Ascending aorta (tissue), 2 donors: ENCODE data around the gene CADM2. TPM values are rescaled to one million over a fixed set of nuclear protein-coding genes. Genes with fewer than 3 reads are reported as not detected.

Experiments used
- DNase-seq, 2 donors: peaks; one replicate each; pipeline ENCODE4 v3.0.0-alpha.2; 2019; ENCODE audit warnings: low spot score in 2 of 2
- H3K27ac ChIP-seq, 2 donors: fragments of 200-600 bp; sonication (generic); one replicate each; pipeline ENCODE4 v1.5.1; 2016 to 2017; ENCODE audit warnings: mild to moderate bottlenecking in 1 of 2
- H3K27me3 ChIP-seq: fragments of 200-600 bp; sonication (generic); one replicate; pipeline ENCODE4 v1.5.1; 2017
- H3K36me3 ChIP-seq, 2 donors: fragments of 200-600 bp; sonication (generic); one replicate each; pipeline ENCODE4 v1.5.1; 2016
- H3K4me1 ChIP-seq, 2 donors: fragments of 200-600 bp; sonication (generic); one replicate each; pipeline ENCODE4 v1.5.1; 2016 to 2017; ENCODE audit warnings: mild to moderate bottlenecking in 1 of 2
- H3K4me3 ChIP-seq, 2 donors: fragments of 200-600 bp; sonication (generic); one replicate each; pipeline ENCODE4 v1.5.1; 2016 to 2017; ENCODE audit warnings: mild to moderate bottlenecking in 1 of 2
- H3K9me3 ChIP-seq, 2 donors: fragments of 200-600 bp; sonication (generic); one replicate each; pipeline ENCODE4 v1.5.1; 2016
- intact Hi-C: fragments of 100-400 bp; cut with DNase I; formaldehyde crosslinking; loops from one replicate; pipeline ENCODE4 v1.15.1; 2023
- total RNA-seq: library from RNA; depleted of rRNA; stranded (reverse); fragments of >200 nt; gene quantifications from one replicate; pipeline ENCODE4 v1.1.0, GENCODE V29; 2016
- TF ChIP-seq, protein P1 (sequence below), 3 experiments: fragments of 200-600 bp in 2 of 3; fragments of 450-650 bp in 1 of 3; sonication (generic) in 2 of 3; IDR thresholded peaks; one replicate each; pipeline ENCODE4 v1.5.1; 2016 to 2019; ENCODE audit warnings: antibody characterized with exemption in 3 of 3, mild to moderate bottlenecking in 1 of 3, moderate library complexity in 1 of 3

CADM2 gene
- total RNA-seq, 1 donor from 2014 or later, result 23.0 TPM

DNA sequence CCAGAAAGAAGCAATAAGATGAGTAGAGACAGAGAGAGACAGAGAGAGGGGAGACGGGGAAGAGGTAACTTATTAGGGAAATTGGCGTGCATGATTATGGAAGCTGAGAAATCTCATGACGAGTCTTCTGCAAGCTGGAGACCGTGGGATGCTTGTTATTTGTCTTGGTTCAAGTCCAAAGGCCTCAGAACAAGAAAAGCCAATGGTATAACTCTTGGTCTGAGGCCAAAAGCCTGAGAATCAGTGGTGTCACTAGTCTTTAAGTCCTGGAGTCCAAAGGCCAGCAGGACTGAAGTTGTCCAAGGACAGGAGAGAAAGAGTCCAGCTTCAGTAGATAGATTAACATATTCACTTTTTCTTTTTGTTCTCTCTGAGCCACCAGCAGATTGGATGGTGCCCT is 613.6 kb downstream of the CADM2 start:
- DNase-seq, result no peak
- no peaks in the 10 kb centered on the region for H3K27me3 ChIP-seq
- no peak overlapping the region for H3K27ac ChIP-seq
- TF ChIP-seq, protein P1, sequence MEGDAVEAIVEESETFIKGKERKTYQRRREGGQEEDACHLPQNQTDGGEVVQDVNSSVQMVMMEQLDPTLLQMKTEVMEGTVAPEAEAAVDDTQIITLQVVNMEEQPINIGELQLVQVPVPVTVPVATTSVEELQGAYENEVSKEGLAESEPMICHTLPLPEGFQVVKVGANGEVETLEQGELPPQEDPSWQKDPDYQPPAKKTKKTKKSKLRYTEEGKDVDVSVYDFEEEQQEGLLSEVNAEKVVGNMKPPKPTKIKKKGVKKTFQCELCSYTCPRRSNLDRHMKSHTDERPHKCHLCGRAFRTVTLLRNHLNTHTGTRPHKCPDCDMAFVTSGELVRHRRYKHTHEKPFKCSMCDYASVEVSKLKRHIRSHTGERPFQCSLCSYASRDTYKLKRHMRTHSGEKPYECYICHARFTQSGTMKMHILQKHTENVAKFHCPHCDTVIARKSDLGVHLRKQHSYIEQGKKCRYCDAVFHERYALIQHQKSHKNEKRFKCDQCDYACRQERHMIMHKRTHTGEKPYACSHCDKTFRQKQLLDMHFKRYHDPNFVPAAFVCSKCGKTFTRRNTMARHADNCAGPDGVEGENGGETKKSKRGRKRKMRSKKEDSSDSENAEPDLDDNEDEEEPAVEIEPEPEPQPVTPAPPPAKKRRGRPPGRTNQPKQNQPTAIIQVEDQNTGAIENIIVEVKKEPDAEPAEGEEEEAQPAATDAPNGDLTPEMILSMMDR (IDR thresholded peaks at IDR 0.05), result no peak
- no peaks in the 10 kb centered on the region for H3K4me1 ChIP-seq
- H3K9me3 ChIP-seq, result no peaks in the 10 kb centered on the region
- intact Hi-C loops, result no loop called here
- H3K36me3 ChIP-seq, result no peaks in the 10 kb centered on the region
- no peak overlapping the region for H3K4me3 ChIP-seq

DNA sequence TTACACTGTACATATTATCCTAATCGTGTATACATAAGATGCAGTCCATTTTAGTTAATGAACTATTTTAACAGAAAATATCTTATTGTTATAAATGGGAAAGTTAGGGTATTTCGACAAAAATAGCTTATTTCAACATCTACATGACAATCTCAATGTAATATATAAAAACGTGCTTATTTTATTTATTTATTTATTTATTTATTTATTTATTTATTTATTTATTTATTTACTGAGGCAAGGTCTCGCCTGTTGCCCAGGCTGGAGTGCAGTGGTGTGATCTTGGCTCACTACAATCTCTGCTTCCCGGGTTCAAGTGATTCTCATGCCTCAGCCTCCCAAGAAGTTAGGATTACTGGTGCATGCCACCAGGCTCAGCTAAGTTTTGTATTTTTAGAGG is 614.2 kb downstream of the CADM2 start:
- no peak overlapping the region for H3K27ac ChIP-seq
- TF ChIP-seq, protein P1 (IDR thresholded peaks at IDR 0.05), result no peak
- DNase-seq, result no peak
- H3K9me3 ChIP-seq, result no peaks in the 10 kb centered on the region
- H3K36me3 ChIP-seq, result no peaks in the 10 kb centered on the region
- H3K4me1 ChIP-seq, result no peaks in the 10 kb centered on the region
- no peak overlapping the region for H3K4me3 ChIP-seq
- intact Hi-C loops, result no loop called here
- no peaks in the 10 kb centered on the region for H3K27me3 ChIP-seq

DNA sequence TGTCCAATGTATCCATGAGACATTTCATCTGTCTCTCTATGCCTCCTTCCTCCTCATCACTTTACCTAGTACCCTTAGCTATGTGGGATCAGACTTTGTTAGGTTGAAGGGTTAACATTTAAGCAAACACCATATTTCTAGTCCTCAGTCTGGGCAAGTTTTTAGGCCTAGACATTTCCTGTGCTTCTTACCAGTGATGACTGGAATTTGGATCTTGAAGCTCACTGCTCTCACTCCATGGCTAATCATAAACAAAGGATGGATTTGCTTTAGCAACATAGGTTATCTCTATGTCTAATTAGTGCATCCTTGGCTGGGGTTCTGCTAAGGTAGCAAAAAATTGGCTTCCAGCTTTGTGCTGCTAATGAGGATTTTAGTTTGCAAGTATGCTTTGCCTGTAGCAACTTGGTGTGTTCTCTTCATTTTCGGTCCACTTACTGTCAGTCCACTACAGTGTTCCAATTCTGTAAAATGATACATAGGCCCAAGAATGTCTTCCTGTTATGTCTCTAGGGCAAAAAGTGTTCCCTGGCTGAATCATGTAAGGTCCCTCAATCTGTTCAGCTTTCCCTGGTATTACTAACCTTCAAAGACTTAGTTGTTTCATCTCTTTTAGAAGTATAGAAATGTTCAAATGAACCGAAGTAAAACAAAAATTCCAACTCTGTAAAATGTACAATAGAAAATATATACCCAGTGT is 615.4 kb downstream of the CADM2 start:
- Histone ChIP-seq H3K27me3 (no peaks in the 10 kb centered on the region), H3K4me1 (no peaks in the 10 kb centered on the region), H3K27ac (no peak overlapping the region), H3K9me3 (no peaks in the 10 kb centered on the region), H3K4me3 (no peak overlapping the region), H3K36me3 (no peaks in the 10 kb centered on the region)
- TF ChIP-seq, protein P1 (IDR thresholded peaks at IDR 0.05), result no peak
- no peak for DNase-seq
- intact Hi-C loops, result no loop called here

DNA sequence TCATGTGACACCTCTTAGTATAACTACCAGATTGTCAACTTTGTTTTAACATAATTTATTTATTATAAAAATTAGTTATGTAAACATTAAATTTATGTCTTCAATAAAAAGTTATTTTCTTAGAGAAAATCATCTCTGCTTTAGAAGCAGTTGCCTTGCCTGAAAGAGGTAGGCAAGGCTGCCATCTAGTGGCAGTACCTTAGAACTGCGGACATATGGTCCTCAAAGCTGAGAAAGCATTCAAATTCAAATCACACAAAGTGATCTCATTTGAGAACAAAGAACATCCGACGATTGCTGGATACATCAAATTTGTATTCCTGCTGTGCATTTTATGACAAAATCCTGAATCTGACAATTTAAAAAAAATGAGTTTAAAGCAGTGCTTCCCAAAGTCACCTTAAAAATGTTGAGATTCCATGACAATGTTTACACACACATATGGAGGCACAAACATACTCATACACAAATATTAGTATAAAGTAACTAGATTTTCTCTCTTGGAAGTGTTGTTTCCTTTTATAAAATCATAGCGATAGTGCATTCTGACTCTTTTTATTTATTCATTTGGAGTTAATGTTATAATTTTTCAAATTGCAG is 617.4 kb downstream of the CADM2 start:
- no peaks in the 10 kb centered on the region for H3K4me1 ChIP-seq
- no peaks in the 10 kb centered on the region for H3K9me3 ChIP-seq
- no peaks in the 10 kb centered on the region for H3K36me3 ChIP-seq
- no peak overlapping the region for H3K27ac ChIP-seq
- H3K27me3 ChIP-seq, result no peaks in the 10 kb centered on the region
- intact Hi-C loops, result loop anchor here (5.0 kb wide), 1 partner anchor 1029 kb away; no protein-coding TSS in a partner anchor
- H3K4me3 ChIP-seq, result no peak overlapping the region
- peak in 1 of 2 donors; percentile 69 for DNase-seq
- TF ChIP-seq, protein P1 (IDR thresholded peaks at IDR 0.05), result peak in 2 of 3 experiments; percentile 73 to 84

DNA sequence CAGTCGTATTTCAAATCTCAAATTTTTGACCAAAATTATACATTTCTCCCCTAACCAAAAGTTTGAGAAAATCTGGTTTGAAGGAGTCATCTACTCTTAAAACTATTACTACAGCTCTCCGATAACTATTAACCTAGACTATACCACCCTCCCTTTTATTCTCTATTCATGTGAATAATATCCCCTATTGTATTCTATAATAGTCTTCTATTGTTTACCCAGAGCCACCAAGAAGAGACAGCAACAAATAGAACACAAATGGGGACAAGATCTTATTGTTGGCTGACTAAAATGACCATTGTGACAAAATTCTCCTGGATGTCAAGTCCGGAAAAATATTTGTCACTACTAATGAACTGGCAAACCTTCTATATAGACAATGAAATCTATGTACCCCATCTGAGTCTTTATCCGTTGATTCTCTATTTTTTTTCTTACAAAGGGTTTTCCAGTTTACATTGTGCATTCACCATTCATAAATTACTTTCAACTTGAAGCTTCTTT is 618.0 kb downstream of the CADM2 start:
- no peak for DNase-seq
- no peaks in the 10 kb centered on the region for H3K36me3 ChIP-seq
- H3K4me1 ChIP-seq, result no peaks in the 10 kb centered on the region
- H3K4me3 ChIP-seq, result no peak overlapping the region
- H3K9me3 ChIP-seq, result no peaks in the 10 kb centered on the region
- no peak overlapping the region for H3K27ac ChIP-seq
- intact Hi-C loops, result loop anchor here (5.0 kb wide), 1 partner anchor 1029 kb away; no protein-coding TSS in a partner anchor
- H3K27me3 ChIP-seq, result no peaks in the 10 kb centered on the region
- TF ChIP-seq, protein P1 (IDR thresholded peaks at IDR 0.05), result no peak
